Measurements from ENCODE around the gene CLMP. TPM values are rescaled to one million over a fixed set of nuclear protein-coding genes. Genes with fewer than 3 reads are reported as not detected.
A peak's percentile ranks its signal among the peaks of the same experiment; 100 is the strongest.

CLMP gene
- polyA plus RNA-seq, 1 donor (not counting 4 experiments of a cell fraction or from before 2014, with no cell fraction given) = 2.7 TPM

- no peaks in the 10 kb centered on the region for H3K9me3 ChIP-seq (ENCODE audit: control insufficient read depth, low read depth, low read length)
- no peak overlapping the region for H2AFZ ChIP-seq (ENCODE audit: control insufficient read depth, low read length)
- H3K79me2 ChIP-seq (ENCODE audit: control insufficient read depth, insufficient read depth, low read length) = no peaks in the 10 kb centered on the region
- H3K27ac ChIP-seq (ENCODE audit: control insufficient read depth, insufficient read depth, low read length) = no peak overlapping the region
- H3K27me3 ChIP-seq (ENCODE audit: control insufficient read depth, extremely low read depth, insufficient read depth, low read length) = no peaks in the 10 kb centered on the region
- no peaks in the 10 kb centered on the region for H3K9me1 ChIP-seq (ENCODE audit: control insufficient read depth, extremely low read depth, insufficient read depth, low read length)
- FAIRE-seq (no peak), DNase-seq (ENCODE audit: low read depth, low spot score) (no peak)
- no peak overlapping the region for H3K4me3 ChIP-seq (ENCODE audit: control insufficient read depth in 2 of 3, extremely low read depth in 1 of 3, insufficient read depth in 2 of 3, low read depth in 1 of 3, low read length in 3 of 3)
- H3K4me1 ChIP-seq (ENCODE audit: control insufficient read depth, extremely low read depth, insufficient read depth, low read length) = no peaks in the 10 kb centered on the region
- H4K20me1 ChIP-seq (ENCODE audit: control insufficient read depth, extremely low read depth, insufficient read depth, low read length) = no peaks in the 10 kb centered on the region
- dilution Hi-C loops (cut with MboI; ENCODE audit: extremely low pct_ligation_motif_present, low sequenced_read_pairs) = no loop called here
- TF ChIP-seq CTCF (optimal IDR thresholded peaks at IDR 0.05 in 1 of 3, IDR thresholded peaks at IDR 0.05 in 1 of 3, conservative IDR thresholded peaks at IDR 0.05 in 1 of 3; ENCODE audit: extremely low read depth in 1 of 3, insufficient read depth in 2 of 3, low read length in 3 of 3) (no peak), EZH2 (IDR thresholded peaks at IDR 0.05; ENCODE audit: low read length) (no peak)
- no peak overlapping the region for H3K9ac ChIP-seq (ENCODE audit: control insufficient read depth, extremely low read depth, insufficient read depth, low read length)
- H3K36me3 ChIP-seq (ENCODE audit: control insufficient read depth in 2 of 2, extremely low read depth in 1 of 2, insufficient read depth in 2 of 2, low read length in 2 of 2) = no peaks in the 10 kb centered on the region
- H3K4me2 ChIP-seq (ENCODE audit: control insufficient read depth, extremely low read depth, insufficient read depth, low read depth, low read length) = no peak overlapping the region
Measured at GRCh38 chr11:123030517-123030916, 164.5 kb downstream of the CLMP start.

GRCh38 chr11:123020968-123021367 is 174.1 kb downstream of the CLMP start:
- H3K27me3 ChIP-seq (ENCODE audit: control insufficient read depth, extremely low read depth, insufficient read depth, low read length) = peaks cover 3% of the 10 kb centered on the region
- H2AFZ ChIP-seq (ENCODE audit: control insufficient read depth, low read length) = no peak overlapping the region
- dilution Hi-C loops (cut with MboI; ENCODE audit: extremely low pct_ligation_motif_present, low sequenced_read_pairs) = no loop called here
- no peaks in the 10 kb centered on the region for H3K79me2 ChIP-seq (ENCODE audit: control insufficient read depth, insufficient read depth, low read length)
- no peak overlapping the region for H3K4me3 ChIP-seq (ENCODE audit: control insufficient read depth in 2 of 3, extremely low read depth in 1 of 3, insufficient read depth in 2 of 3, low read depth in 1 of 3, low read length in 3 of 3)
- H3K36me3 ChIP-seq (ENCODE audit: control insufficient read depth in 2 of 2, extremely low read depth in 1 of 2, insufficient read depth in 2 of 2, low read length in 2 of 2) = no peaks in the 10 kb centered on the region
- H3K9ac ChIP-seq (ENCODE audit: control insufficient read depth, extremely low read depth, insufficient read depth, low read length) = no peak overlapping the region
- H3K9me1 ChIP-seq (ENCODE audit: control insufficient read depth, extremely low read depth, insufficient read depth, low read length) = no peaks in the 10 kb centered on the region
- FAIRE-seq (peak; percentile 69), DNase-seq (ENCODE audit: low read depth, low spot score) (no peak)
- TF ChIP-seq CTCF (optimal IDR thresholded peaks at IDR 0.05 in 1 of 3, IDR thresholded peaks at IDR 0.05 in 1 of 3, conservative IDR thresholded peaks at IDR 0.05 in 1 of 3; ENCODE audit: extremely low read depth in 1 of 3, insufficient read depth in 2 of 3, low read length in 3 of 3) = peak; percentile 69 to 77 (median 69)
- TF ChIP-seq EZH2 (IDR thresholded peaks at IDR 0.05; ENCODE audit: low read length) = no peak
- H3K4me2 ChIP-seq (ENCODE audit: control insufficient read depth, extremely low read depth, insufficient read depth, low read depth, low read length) = no peak overlapping the region
- no peaks in the 10 kb centered on the region for H4K20me1 ChIP-seq (ENCODE audit: control insufficient read depth, extremely low read depth, insufficient read depth, low read length)
- H3K4me1 ChIP-seq (ENCODE audit: control insufficient read depth, extremely low read depth, insufficient read depth, low read length) = no peaks in the 10 kb centered on the region
- H3K27ac ChIP-seq (ENCODE audit: control insufficient read depth, insufficient read depth, low read length) = no peak overlapping the region
- no peaks in the 10 kb centered on the region for H3K9me3 ChIP-seq (ENCODE audit: control insufficient read depth, low read depth, low read length)

Small RNAs within 50 kb of the gene (small RNA-seq; reads per million reads assigned to genes)
- 0 reads per million in 3 experiments for gene RPL31P47 (ENCODE audit: insufficient read length in 3 of 3, low read depth in 3 of 3, low replicate concordance in 1 of 3)
- 0 reads per million in 3 experiments for gene SNORD14C (ENCODE audit: insufficient read length in 3 of 3, low read depth in 3 of 3, low replicate concordance in 1 of 3)
- gene SNORD14D (ENCODE audit: insufficient read length in 3 of 3, low read depth in 3 of 3, low replicate concordance in 1 of 3) = 0 reads per million in 3 experiments
- gene SNORD14E (ENCODE audit: insufficient read length in 3 of 3, low read depth in 3 of 3, low replicate concordance in 1 of 3) = 48.7 to 627 (median 210) reads per million in 3 experiments

Other genes starting within 250 kb of the CLMP start
- not detected in 3 replicates for gene BSX, start 213.4 kb downstream of the CLMP start, polyA plus RNA-seq
- 2,567 to 3,596 TPM (median 3,207 TPM) in 3 replicates for gene HSPA8, start 133.1 kb downstream of the CLMP start, polyA plus RNA-seq
- gene GRAMD1B, start 235.0 kb upstream of the CLMP start, polyA plus RNA-seq = 0.03 to 0.05 TPM (median 0.04 TPM) in 3 replicates

All from keratinocyte (primary cell).